Measurements from ENCODE around the gene TMEM203.

TMEM203 gene

DNA sequence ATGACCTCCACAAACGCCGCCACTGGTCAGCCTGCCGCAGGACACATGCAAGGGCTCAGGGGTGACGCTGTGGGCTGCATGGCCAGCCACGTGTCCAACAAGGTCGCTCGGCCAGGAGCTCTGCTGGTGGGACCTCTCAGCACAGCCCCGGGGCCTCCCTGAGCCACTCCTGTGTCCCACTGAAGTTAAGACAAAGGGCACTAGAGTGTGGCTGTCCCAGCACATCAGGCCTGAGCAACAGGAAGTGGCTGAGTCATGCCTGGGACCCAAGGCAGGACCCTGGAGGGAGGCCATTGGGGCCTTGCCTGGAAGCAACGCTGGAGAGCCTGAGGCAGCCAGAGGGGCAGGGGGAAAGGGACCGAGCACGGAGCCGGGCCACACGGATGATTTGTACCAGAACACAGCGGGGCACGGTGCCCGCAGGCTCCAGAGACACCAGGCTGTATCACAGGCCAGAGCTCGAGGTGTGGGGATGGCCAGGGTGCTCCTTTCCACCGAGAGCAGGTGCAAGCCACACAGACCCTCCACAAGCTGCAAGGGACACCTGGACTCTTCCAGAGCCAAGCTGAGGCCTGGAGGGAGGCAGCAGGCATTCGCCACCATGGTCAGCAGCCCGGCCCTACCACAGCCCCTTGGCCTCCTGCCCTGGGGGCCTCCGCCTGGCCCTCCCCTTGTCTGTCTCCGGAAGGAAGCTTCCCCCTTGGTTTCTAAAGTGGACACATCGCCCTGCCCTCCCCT, 27.1 kb downstream of the TMEM203 start:
- DNase-seq (ENCODE audit: low read depth): peak; percentile 51

- peak; percentile 56 for DNase-seq (ENCODE audit: low read depth)
These were observed 28.9 kb downstream of the TMEM203 start for GRCh38 chr9:137176302-137177182.

DNA sequence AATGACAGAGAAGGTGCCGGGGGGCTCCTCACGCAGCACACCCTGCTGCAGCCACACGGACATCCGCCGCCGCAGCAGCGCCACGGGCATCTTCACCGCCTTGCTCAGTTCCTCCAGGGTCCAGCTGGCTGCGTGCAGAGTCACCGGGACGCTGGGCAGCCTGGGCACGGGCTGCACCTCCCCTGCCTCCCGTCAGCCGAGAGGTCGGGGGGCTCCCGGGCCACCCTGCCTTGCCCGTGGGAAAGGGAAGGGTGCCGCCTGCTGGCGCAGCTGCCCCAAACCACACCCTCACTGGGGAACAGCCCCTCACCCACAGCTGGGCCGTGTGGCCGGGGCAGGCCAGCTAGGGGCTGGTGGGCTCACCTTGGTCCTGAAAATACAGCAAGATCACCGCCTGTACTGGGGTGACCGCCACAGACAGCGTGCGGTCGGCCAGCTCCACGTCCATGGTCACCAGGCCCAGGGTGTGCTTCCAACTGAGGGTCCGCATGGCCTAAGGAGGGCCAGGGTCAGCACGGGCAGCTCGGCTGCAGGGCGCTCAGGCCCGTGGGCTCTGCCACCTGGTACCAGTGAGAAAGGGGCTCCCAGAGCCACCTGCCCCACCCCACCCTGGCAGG, 30.0 kb downstream of the TMEM203 start:
- no peak for DNase-seq (ENCODE audit: low read depth)

GRCh38 chr9:137174722-137175293, 30.6 kb downstream of the TMEM203 start:
- no peak for DNase-seq (ENCODE audit: low read depth)

DNA sequence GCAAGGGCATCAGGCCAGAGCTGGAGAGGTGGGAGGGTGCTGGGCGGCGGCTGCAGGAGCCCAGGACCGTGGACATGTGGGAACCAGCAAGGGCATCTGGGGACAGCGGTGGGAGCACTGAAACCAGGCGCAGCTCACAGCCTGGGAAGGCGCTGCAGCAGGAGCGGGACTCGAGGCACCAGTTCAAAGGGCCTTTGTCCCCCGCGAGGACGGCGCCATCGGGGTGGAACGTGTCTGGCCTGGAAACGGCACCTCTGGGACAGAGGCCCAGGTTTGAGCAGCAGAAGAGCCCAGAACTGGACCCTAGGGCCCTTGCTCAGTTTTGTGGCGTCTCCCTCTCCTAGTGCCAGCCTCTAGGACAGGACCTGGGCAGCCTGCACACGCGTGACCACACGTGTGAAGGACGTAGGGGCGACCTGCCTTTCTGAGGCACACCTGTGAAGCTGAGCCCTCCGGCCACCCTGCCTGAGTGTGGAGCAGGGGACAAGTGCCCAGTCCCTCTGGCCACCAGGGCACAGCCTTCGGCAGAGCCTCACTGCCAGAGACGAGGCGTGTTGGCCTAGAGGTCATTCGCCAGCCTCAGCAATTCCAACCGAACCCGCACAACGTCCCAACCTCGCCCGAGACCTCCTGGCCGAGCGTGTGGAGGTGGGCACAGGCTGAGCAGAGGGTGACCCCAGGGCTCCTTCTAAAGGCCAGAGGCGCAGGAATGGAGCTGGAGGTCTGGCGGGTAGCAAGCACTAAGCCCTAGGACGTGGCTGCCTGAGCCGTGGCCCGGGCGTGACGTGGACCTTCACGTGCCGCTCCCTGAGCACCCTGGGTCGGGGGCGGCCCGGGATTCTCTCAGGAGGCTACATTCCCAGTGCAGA, 31.4 kb downstream of the TMEM203 start:
- no peak for DNase-seq (ENCODE audit: low read depth)

GRCh38 chr9:137172901-137173795, 32.3 kb downstream of the TMEM203 start:
- no peak for DNase-seq (ENCODE audit: low read depth)

- DNase-seq (ENCODE audit: low read depth): no peak
These were observed 34.1 kb downstream of the TMEM203 start for GRCh38 chr9:137171149-137171900.

- DNase-seq (ENCODE audit: low read depth): no peak
These were observed 34.8 kb downstream of the TMEM203 start for GRCh38 chr9:137170486-137171148.

DNA sequence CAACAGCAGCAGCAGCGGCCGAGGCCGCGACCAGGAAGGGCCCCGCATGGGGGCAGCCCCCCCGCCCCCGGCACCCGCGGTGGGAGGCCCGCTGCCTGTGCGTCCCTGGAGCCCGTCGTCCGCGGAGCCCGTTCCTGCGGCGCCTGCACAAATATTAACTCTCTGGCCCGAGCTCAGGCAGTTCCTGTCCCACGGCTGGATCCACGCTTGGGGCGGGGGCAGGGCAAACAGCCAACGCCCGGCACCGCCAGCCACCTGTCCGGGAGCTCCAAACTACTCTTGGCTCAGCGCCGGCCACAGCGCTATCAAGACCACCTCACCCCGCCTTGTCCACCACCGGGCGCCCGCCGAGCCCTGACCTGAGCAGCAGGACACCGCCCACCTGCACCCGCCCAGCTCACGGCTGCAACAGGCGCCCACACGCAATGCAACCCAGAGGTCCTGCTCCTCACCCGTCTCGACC, 35.5 kb downstream of the TMEM203 start, which contains the start of gene LRRC26:
TSS of gene LRRC26 (minus strand) at position 156 of the 463 bp plus-strand sequence. CDS start at position 48, 108 bp downstream.
- no peak for DNase-seq (ENCODE audit: low read depth)

DNA sequence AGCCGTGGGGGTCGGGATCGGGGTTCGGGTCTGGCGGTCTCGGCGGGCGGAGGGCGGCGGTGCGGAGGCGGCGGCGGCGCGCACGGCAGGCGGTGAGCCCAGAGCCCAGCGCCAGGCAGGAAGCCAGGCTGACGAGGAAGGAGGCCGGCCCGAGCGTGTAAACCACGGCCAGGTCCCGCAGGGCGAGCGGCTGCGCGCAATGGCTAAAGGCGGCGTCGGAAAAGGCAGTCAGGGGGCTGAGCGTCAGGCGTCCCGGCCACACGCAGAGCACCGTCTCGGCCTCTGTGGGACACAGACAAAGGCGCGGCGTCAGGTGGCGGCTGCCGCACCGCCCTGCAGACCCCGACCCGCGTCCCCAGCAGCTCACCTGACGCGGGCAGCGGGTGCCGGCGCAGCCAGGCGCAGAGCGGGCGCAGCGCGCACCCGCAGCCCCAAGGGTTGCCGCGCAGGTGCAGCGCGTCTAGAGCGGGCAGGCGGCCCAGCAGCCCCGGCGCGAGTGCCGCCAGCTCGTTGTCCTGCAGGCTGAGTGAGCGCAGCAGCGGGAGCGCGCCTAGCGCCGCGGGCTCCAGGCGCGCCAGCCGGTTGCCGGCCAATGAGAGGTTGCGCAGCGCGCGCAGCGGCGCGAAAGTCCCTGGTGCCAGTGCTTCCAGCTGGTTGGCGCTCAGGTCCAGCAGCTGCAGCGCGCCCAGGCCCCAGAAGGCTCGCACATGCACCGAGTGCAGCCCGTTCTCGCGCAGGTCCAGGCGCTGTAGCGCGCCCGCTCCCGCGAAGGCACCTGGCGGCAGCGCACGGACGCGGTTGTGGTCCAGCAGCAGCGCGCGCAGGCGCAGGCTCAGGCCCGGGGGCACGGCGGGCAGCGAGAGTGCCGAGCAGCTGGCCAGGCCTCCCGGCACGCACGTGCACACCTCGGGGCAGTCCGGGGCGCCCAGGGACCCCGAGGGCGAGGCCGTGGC, 36.3 kb downstream of the TMEM203 start:
- peak; percentile 46 for DNase-seq (ENCODE audit: low read depth)

DNA sequence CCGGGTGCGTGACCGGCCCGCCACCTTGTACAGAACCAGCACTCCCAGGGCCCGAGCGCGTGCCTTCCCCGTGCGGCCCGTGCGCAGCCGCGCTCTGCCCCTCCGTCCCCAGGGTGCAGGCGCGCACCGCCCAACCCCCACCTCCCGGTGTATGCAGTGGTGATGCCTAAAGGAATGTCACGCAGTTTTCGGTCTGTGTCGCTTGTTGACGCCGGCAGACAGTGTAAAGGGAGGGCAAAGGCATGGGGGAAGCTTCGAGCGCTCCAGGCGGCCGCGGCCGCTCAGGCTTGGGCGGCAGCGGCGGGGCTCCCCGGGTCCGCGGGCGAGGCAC, 36.9 kb downstream of the TMEM203 start:
- DNase-seq (ENCODE audit: low read depth): no peak

- DNase-seq (ENCODE audit: low read depth): no peak
These were observed 37.5 kb downstream of the TMEM203 start for GRCh38 chr9:137167747-137168572.

DNA sequence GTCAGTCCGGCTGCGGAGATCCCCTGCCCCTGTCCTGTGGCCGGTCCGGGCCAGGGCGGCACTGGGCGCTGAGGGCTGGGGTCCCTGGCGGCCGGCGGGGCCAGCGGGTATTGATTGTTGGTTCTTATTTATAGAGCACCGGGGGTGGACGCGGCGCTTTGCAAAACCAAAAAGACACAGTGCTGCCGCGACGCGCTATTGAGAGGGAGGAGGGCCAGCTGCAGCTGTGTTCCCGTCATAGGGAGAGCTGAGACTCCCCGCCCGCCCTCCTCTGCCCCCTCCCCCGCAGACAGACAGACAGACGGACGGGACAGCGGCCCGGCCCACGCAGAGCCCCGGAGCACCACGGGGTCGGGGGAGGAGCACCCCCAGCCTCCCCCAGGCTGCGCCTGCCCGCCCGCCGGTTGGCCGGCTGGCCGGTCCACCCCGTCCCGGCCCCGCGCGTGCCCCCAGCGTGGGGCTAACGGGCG, 38.1 kb downstream of the TMEM203 start:
- DNase-seq (ENCODE audit: low read depth): no peak

DNA sequence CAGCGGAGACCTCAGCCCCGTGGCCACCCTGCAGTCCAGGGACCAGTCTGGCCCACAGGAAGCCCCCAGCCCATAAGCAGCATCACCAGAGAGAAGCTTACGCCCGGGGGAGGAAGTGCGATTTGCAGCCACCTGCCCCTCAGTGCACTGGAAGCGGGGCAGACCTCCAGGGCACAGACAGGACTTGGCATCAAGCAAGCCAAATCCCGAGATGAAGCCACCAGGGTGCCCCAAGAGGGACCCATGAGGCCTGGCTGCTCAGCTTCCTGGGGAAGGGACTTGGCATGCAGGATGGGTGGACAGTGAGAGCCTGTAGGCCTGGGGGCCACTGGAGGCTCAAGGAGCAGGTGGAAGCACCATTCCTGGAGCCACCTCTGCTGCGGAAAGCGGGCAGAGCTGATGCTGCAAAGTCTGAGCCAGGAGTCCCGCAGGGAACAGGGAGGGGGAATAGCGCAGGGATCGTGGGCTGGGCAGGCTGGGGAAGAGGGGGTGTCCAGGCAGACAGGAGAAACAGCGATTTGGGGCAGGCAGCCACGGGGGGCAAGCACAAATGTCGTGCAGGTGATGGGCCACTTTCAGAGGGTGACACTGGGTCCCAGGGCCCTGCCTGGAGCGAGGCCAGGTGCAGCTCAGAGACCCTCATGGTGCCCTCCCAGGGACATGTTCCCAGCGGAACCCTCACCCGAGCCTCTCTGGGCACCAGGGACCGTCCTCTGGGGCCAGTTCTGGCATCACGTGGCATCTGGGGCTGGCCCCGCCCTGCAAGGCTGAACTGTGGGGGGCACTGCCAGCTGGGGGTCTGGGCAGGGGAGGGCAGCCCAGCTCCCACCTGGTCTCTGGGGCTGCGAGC, 38.8 kb downstream of the TMEM203 start:
- no peak for DNase-seq (ENCODE audit: low read depth)

- no peak for DNase-seq (ENCODE audit: low read depth)
These were observed 40.1 kb downstream of the TMEM203 start for GRCh38 chr9:137165250-137165836.

Measured in ELR (cell line).